Measurements from ENCODE around the gene RBM42.

Gene RBM42

DNA sequence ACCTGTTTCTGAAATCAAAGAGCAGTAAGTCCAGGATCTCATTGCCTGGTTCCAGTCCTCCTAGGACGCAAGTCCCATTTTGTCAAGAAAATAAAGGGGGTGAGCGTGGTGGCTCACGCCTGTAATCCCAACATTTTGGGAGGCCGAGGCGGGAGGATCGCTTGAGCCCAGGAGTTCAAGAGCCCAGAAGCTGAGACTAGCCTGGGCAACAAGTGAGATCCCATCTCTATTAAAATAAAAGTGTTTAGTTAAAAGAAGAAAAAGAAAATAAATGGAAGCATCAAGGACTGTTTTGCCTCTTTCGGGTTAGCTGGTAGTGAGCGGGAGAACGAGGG, 16.6 kb upstream of the RBM42 start:
- TF ChIP-seq, protein P1, sequence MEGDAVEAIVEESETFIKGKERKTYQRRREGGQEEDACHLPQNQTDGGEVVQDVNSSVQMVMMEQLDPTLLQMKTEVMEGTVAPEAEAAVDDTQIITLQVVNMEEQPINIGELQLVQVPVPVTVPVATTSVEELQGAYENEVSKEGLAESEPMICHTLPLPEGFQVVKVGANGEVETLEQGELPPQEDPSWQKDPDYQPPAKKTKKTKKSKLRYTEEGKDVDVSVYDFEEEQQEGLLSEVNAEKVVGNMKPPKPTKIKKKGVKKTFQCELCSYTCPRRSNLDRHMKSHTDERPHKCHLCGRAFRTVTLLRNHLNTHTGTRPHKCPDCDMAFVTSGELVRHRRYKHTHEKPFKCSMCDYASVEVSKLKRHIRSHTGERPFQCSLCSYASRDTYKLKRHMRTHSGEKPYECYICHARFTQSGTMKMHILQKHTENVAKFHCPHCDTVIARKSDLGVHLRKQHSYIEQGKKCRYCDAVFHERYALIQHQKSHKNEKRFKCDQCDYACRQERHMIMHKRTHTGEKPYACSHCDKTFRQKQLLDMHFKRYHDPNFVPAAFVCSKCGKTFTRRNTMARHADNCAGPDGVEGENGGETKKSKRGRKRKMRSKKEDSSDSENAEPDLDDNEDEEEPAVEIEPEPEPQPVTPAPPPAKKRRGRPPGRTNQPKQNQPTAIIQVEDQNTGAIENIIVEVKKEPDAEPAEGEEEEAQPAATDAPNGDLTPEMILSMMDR (IDR thresholded peaks at IDR 0.05; ENCODE audit: low read depth, low read length, missing control alignments), result no peak
- peak overlapping the region; percentile 98 for H3K4me3 ChIP-seq (ENCODE audit: low read depth, low read length)
- in situ Hi-C loops (cut with HindIII; ENCODE audit: low sequenced_read_pairs), result no loop called here
- DNase-seq (ENCODE audit: low read depth), result no peak

DNA sequence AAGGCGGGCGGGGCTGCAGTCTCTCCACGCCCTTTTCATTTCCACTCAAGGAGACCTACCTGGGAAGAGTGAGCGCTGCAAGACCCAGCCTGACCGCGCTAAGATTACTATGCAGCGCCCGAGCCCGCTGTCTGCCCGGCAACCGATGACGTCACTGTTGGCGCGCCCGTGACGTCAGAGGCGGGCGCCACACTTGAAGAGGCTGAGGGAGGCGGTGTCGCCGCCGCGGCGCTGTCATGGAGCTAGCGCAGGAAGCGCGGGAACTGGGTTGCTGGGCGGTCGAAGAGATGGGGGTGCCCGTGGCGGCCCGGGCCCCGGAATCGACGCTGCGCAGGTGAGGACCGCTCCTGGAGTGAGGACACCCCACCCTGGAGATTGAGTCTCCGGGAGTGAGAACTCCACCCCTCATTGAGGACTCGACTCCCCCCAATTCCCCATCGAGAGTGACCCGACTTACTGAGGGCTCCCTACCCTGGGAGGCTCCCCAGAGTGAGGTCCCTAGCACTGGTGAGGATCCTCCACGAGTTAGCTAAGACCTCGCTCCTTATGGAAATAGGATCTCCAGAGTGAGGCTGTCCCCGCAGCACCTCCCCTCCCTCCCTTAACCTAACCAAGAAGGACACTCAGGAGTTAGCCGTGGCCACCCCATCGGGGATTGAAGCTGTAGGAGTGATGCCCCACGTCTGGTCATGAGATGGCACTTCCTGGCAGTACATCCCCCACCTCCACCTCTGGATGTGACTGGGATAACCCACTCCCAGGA, 16.1 kb upstream of the RBM42 start, which contains the start of gene HAUS5:
TSS of gene HAUS5 (plus strand) at position 177 of the 763 bp plus-strand sequence. CDS start at position 237, 60 bp downstream.
- peak within 1 kb of the TSS; percentile 98 for H3K4me3 ChIP-seq (ENCODE audit: low read depth, low read length)
- in situ Hi-C loops (cut with HindIII; ENCODE audit: low sequenced_read_pairs), result no loop called here
- TF ChIP-seq, protein P1 (IDR thresholded peaks at IDR 0.05; ENCODE audit: low read depth, low read length, missing control alignments), result no peak
- DNase-seq (ENCODE audit: low read depth), result peak; percentile 75

DNA sequence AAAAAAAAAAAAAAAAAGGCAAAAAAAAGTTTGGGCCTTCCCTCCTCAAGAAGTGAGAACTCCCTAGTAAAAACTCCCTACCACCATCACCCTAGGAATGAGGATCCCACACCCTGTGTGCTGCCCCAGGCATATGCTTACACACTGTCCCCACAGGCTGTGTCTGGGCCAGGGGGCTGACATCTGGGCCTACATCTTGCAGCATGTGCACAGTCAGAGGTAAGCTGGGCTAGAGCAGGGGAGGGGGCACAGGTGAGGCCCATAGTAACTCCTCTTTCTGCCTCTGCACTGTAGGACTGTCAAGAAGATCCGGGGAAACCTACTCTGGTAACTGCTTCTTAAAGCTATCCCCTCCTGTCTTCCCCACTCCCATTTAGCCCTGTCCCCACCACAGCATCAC, 15.3 kb upstream of the RBM42 start:
- DNase-seq (ENCODE audit: low read depth), result no peak
- in situ Hi-C loops (cut with HindIII; ENCODE audit: low sequenced_read_pairs), result no loop called here
- TF ChIP-seq, protein P1 (IDR thresholded peaks at IDR 0.05; ENCODE audit: low read depth, low read length, missing control alignments), result no peak
- H3K4me3 ChIP-seq (ENCODE audit: low read depth, low read length), result no peak overlapping the region

DNA sequence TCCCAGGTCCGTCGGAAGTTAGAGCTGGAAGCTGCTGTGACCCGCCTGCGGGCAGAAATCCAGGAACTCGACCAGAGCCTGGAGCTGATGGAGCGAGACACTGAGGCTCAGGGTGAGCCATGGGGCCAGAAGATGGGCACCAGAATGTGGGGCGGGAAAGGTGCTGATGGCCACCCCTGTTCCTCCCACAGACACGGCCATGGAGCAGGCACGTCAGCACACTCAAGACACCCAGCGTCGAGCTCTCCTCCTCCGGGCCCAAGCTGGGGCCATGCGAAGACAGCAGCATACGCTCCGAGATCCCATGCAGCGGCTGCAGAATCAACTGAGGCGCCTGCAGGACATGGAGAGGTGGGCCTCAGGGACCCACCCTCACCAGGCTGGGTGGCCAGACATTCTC, 13.8 kb upstream of the RBM42 start:
- no peak overlapping the region for H3K4me3 ChIP-seq (ENCODE audit: low read depth, low read length)
- in situ Hi-C loops (cut with HindIII; ENCODE audit: low sequenced_read_pairs), result no loop called here
- no peak for DNase-seq (ENCODE audit: low read depth)
- TF ChIP-seq, protein P1 (IDR thresholded peaks at IDR 0.05; ENCODE audit: low read depth, low read length, missing control alignments), result no peak

DNA sequence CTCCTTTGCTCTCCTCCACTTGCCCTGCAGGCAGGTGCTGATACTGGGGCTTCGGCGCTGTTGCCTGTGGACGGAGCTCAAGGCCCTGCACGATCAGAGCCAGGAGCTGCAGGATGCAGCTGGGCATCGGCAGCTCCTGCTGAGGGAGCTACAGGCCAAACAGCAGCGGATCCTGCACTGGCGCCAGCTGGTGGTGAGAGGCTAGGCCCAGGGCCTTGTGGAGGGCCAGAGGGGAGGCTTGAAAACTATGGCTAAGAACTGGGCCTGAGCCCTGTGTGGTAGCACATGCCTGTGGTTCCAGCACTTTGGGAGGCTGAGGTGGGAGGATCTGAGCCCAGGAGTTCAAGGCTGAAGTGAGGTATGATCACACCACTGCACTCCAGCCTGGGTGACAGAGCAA, 10.0 kb upstream of the RBM42 start:
- no peak overlapping the region for H3K4me3 ChIP-seq (ENCODE audit: low read depth, low read length)
- TF ChIP-seq, protein P1 (IDR thresholded peaks at IDR 0.05; ENCODE audit: low read depth, low read length, missing control alignments), result peak; percentile 8
- DNase-seq (ENCODE audit: low read depth), result no peak
- in situ Hi-C loops (cut with HindIII; ENCODE audit: low sequenced_read_pairs), result no loop called here

DNA sequence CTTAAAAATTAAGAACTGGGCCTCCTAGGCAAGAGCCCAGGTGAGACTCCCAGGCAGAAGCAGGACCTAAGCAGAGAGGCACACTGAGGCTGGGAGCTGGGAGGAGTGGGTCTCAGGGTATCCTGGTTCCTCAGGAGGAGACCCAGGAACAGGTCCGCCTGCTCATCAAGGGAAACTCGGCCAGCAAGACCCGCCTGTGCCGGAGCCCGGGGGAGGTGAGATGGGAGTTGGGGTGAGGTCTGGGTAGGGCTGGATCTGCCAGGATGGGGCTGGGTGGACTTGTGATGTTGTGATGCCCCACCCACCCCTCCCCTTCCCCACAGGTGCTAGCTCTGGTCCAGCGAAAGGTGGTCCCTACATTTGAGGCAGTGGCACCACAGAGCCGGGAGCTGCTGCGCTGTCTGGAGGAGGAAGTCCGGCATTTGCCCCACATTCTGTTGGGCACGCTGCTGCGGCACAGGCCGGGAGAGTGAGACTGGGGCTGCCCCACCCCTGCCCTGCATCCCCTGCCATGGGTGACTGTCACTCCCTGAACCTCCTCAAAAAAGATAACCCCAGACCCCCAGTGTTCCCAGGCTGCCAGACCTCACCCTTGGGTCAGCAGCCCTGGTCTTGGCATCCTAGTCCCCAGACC, 9.4 kb upstream of the RBM42 start:
- H3K4me3 ChIP-seq (ENCODE audit: low read depth, low read length), result no peak overlapping the region
- TF ChIP-seq, protein P1 (IDR thresholded peaks at IDR 0.05; ENCODE audit: low read depth, low read length, missing control alignments), result no peak
- no peak for DNase-seq (ENCODE audit: low read depth)
- in situ Hi-C loops (cut with HindIII; ENCODE audit: low sequenced_read_pairs), result no loop called here
